SK-N-SH (cell line): ENCODE results near the gene LRTM2.

Source experiments
- CHD2 ChIP-seq: fragments of 150-350 bp; IDR thresholded peaks from 2 replicates; pipeline ENCODE4 v1.6.1; 2018; ENCODE audit warnings: low read length; ENCODE audit not compliant: partially characterized antibody
- EZH2phosphoT487 ChIP-seq: fragments of 200-600 bp; sonication (generic); IDR thresholded peaks from 2 replicates; pipeline ENCODE4 v1.6.1; 2017; ENCODE audit warnings: low read depth, mixed run types, mild to moderate bottlenecking, antibody characterized with exemption, moderate library complexity, borderline replicate concordance
- JUND ChIP-seq: IDR thresholded peaks from 2 replicates; pipeline ENCODE4 v1.4.0; 2012
- RAD21 ChIP-seq: IDR thresholded peaks from 2 replicates; pipeline ENCODE4 v1.6.1; 2012; ENCODE audit warnings: mild to moderate bottlenecking, low read length
- REST ChIP-seq: IDR thresholded peaks from 2 replicates; pipeline ENCODE4 v1.6.1; 2012; ENCODE audit warnings: mild to moderate bottlenecking, low read depth, low read length, moderate library complexity
- TAF1 ChIP-seq: IDR thresholded peaks from 2 replicates; pipeline ENCODE4 v1.6.1; 2012; ENCODE audit warnings: low read depth, mild to moderate bottlenecking, low read length, moderate library complexity, borderline replicate concordance
- TF ChIP-seq, protein P1 (sequence below): fragments of 200-600 bp; sonication (generic); IDR thresholded peaks from 2 replicates; pipeline ENCODE4 v1.6.1; 2017; ENCODE audit warnings: antibody characterized with exemption, mild to moderate bottlenecking, moderate library complexity
- TF ChIP-seq, protein P2 (sequence below): IDR thresholded peaks from 2 replicates; pipeline ENCODE4 v1.4.0; 2012; ENCODE audit warnings: low read depth, borderline replicate concordance

GRCh38 chr12:1811281-1811947 is 9.0 kb upstream of the LRTM2 start:
- TF ChIP-seq, protein P1, sequence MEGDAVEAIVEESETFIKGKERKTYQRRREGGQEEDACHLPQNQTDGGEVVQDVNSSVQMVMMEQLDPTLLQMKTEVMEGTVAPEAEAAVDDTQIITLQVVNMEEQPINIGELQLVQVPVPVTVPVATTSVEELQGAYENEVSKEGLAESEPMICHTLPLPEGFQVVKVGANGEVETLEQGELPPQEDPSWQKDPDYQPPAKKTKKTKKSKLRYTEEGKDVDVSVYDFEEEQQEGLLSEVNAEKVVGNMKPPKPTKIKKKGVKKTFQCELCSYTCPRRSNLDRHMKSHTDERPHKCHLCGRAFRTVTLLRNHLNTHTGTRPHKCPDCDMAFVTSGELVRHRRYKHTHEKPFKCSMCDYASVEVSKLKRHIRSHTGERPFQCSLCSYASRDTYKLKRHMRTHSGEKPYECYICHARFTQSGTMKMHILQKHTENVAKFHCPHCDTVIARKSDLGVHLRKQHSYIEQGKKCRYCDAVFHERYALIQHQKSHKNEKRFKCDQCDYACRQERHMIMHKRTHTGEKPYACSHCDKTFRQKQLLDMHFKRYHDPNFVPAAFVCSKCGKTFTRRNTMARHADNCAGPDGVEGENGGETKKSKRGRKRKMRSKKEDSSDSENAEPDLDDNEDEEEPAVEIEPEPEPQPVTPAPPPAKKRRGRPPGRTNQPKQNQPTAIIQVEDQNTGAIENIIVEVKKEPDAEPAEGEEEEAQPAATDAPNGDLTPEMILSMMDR, result no peak
- TF ChIP-seq EZH2phosphoT487, result no peak
- no peak for TF ChIP-seq JUND
- no peak for TF ChIP-seq TAF1
- TF ChIP-seq REST, result no peak
- TF ChIP-seq RAD21, result no peak
- TF ChIP-seq, protein P2, sequence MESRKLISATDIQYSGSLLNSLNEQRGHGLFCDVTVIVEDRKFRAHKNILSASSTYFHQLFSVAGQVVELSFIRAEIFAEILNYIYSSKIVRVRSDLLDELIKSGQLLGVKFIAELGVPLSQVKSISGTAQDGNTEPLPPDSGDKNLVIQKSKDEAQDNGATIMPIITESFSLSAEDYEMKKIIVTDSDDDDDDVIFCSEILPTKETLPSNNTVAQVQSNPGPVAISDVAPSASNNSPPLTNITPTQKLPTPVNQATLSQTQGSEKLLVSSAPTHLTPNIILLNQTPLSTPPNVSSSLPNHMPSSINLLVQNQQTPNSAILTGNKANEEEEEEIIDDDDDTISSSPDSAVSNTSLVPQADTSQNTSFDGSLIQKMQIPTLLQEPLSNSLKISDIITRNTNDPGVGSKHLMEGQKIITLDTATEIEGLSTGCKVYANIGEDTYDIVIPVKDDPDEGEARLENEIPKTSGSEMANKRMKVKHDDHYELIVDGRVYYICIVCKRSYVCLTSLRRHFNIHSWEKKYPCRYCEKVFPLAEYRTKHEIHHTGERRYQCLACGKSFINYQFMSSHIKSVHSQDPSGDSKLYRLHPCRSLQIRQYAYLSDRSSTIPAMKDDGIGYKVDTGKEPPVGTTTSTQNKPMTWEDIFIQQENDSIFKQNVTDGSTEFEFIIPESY, result no peak
- no peak for TF ChIP-seq CHD2
